HCT116 (cell line): ENCODE data around the gene PHACTR1.

Experiments
- CEBPB ChIP-seq: IDR thresholded peaks from 2 replicates; pipeline ENCODE4 v1.6.1; 2012; ENCODE audit warnings: low read depth
- EGR1 ChIP-seq: IDR thresholded peaks from 2 replicates; pipeline ENCODE4 v1.6.1; 2012; ENCODE audit warnings: low read depth
- EZH2 ChIP-seq: fragments of 200-600 bp; sonication (generic); IDR thresholded peaks from 2 replicates; pipeline ENCODE4 v1.6.1; 2017; ENCODE audit warnings: antibody characterized with exemption, mixed run types
- POLR2A ChIP-seq: IDR thresholded peaks from 2 replicates; pipeline ENCODE4 v1.7.0; 2011; ENCODE audit warnings: borderline replicate concordance; ENCODE audit not compliant: insufficient read depth, insufficient read length; ENCODE audit errors: extremely low read depth
- POLR2AphosphoS5 ChIP-seq: IDR thresholded peaks from 2 replicates; pipeline ENCODE4 v1.6.1; 2011; ENCODE audit warnings: mild to moderate bottlenecking, low read depth, low read length, moderate library complexity
- SP1 ChIP-seq: IDR thresholded peaks from 2 replicates; pipeline ENCODE4 v1.6.1; 2012; ENCODE audit warnings: low read depth
- SRF ChIP-seq: IDR thresholded peaks from 2 replicates; pipeline ENCODE4 v1.6.1; 2012; ENCODE audit warnings: low read depth
- YY1 ChIP-seq: IDR thresholded peaks from 2 replicates; pipeline ENCODE4 v1.6.1; 2011; ENCODE audit warnings: low read length, low read depth, moderate library complexity, mild to moderate bottlenecking; ENCODE audit not compliant: insufficient replicate concordance; ENCODE audit errors: extremely low read depth
- ZFX ChIP-seq: fragments of 450-650 bp; IDR thresholded peaks from 2 replicates; pipeline ENCODE4 v1.6.1; 2017
- ZNF274 ChIP-seq: fragments of 200-500 bp; sonication (Bioruptor generic); IDR thresholded peaks from 2 replicates; pipeline ENCODE4 v1.6.1; 2014; ENCODE audit warnings: mild to moderate bottlenecking, low read depth, low read length, inconsistent platforms
- TF ChIP-seq, protein P1 (sequence below), 3 experiments: fragments of 200-600 bp in 1 of 3; sonication (generic) in 1 of 3; IDR thresholded peaks in 2 of 3; conservative IDR thresholded peaks in 1 of 3; 2 replicates each; pipeline ENCODE4 v1.5.1; 2012 to 2017; ENCODE audit warnings: low read depth in 2 of 3, low read length in 2 of 3, antibody characterized with exemption in 1 of 3, borderline replicate concordance in 1 of 3, control low read depth in 1 of 3, mild to moderate bottlenecking in 1 of 3, mixed read lengths in 1 of 3, mixed run types in 1 of 3, moderate library complexity in 1 of 3; ENCODE audit not compliant: insufficient read depth in 1 of 3
- TF ChIP-seq, protein P2 (sequence below): IDR thresholded peaks from 2 replicates; pipeline ENCODE4 v1.6.1; 2012; ENCODE audit warnings: low read depth
- TF ChIP-seq, protein P3 (sequence below): IDR thresholded peaks from 2 replicates; pipeline ENCODE4 v1.6.1; 2012

GRCh38 chr6:13277231-13277630, 560.7 kb downstream of the PHACTR1 start:
- TF ChIP-seq POLR2AphosphoS5, result no peak
- no peak for TF ChIP-seq SRF
- TF ChIP-seq, protein P1, sequence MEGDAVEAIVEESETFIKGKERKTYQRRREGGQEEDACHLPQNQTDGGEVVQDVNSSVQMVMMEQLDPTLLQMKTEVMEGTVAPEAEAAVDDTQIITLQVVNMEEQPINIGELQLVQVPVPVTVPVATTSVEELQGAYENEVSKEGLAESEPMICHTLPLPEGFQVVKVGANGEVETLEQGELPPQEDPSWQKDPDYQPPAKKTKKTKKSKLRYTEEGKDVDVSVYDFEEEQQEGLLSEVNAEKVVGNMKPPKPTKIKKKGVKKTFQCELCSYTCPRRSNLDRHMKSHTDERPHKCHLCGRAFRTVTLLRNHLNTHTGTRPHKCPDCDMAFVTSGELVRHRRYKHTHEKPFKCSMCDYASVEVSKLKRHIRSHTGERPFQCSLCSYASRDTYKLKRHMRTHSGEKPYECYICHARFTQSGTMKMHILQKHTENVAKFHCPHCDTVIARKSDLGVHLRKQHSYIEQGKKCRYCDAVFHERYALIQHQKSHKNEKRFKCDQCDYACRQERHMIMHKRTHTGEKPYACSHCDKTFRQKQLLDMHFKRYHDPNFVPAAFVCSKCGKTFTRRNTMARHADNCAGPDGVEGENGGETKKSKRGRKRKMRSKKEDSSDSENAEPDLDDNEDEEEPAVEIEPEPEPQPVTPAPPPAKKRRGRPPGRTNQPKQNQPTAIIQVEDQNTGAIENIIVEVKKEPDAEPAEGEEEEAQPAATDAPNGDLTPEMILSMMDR (IDR thresholded peaks at IDR 0.05 in 2 of 3, conservative IDR thresholded peaks at IDR 0.05 in 1 of 3; ENCODE audit: borderline replicate concordance in 1 of 3, insufficient read depth in 1 of 3, low read depth in 2 of 3, low read length in 2 of 3), result no peak
- TF ChIP-seq, protein P2, sequence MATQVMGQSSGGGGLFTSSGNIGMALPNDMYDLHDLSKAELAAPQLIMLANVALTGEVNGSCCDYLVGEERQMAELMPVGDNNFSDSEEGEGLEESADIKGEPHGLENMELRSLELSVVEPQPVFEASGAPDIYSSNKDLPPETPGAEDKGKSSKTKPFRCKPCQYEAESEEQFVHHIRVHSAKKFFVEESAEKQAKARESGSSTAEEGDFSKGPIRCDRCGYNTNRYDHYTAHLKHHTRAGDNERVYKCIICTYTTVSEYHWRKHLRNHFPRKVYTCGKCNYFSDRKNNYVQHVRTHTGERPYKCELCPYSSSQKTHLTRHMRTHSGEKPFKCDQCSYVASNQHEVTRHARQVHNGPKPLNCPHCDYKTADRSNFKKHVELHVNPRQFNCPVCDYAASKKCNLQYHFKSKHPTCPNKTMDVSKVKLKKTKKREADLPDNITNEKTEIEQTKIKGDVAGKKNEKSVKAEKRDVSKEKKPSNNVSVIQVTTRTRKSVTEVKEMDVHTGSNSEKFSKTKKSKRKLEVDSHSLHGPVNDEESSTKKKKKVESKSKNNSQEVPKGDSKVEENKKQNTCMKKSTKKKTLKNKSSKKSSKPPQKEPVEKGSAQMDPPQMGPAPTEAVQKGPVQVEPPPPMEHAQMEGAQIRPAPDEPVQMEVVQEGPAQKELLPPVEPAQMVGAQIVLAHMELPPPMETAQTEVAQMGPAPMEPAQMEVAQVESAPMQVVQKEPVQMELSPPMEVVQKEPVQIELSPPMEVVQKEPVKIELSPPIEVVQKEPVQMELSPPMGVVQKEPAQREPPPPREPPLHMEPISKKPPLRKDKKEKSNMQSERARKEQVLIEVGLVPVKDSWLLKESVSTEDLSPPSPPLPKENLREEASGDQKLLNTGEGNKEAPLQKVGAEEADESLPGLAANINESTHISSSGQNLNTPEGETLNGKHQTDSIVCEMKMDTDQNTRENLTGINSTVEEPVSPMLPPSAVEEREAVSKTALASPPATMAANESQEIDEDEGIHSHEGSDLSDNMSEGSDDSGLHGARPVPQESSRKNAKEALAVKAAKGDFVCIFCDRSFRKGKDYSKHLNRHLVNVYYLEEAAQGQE, result no peak
- TF ChIP-seq YY1, result no peak
- no peak for TF ChIP-seq EZH2
- TF ChIP-seq, protein P3, sequence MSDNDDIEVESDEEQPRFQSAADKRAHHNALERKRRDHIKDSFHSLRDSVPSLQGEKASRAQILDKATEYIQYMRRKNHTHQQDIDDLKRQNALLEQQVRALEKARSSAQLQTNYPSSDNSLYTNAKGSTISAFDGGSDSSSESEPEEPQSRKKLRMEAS, result no peak
- TF ChIP-seq POLR2A, result no peak
- no peak for TF ChIP-seq ZFX
- TF ChIP-seq ZNF274, result no peak
- TF ChIP-seq CEBPB, result no peak
- TF ChIP-seq SP1, result no peak
- TF ChIP-seq EGR1, result no peak
